Measurements from ENCODE around the gene UPK3A. TPM values are rescaled to one million over a fixed set of nuclear protein-coding genes. Genes with fewer than 3 reads are reported as not detected.

UPK3A gene
- total and polyA plus RNA-seq, 2 of the 8 experiments (the other 6 are each of a cell fraction or from before 2014, with no cell fraction given), result 0.35 to 1.7 TPM

DNA sequence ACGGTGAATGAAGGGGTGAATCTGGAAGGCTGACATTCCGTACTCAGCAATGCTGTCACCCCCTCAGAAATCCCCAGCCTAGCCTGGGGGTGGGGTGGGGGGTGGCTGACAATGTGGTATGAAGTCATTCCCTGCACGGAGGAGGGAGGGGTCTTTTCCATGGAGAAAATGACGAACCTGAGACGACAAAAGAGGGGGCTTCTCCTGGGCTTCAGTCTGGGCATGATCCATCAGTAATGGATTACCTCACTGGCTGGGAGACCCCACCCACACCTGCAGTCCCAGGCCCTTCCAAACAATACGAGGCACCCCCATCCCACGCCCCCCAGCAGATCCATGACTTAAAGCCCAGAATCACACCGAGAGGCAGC lies 45.1 kb upstream of the UPK3A start:
- H4K20me1 ChIP-seq (replicated peaks in 1 of 2; ENCODE audit: control insufficient read depth in 1 of 2, insufficient read depth in 2 of 2, low read length in 2 of 2), result peaks cover 9 to 13% of the 10 kb centered on the region in 2 experiments
- no peak overlapping the region for H2AFZ ChIP-seq (ENCODE audit: low read length)
- CTCF ChIA-PET (ENCODE audit: partially characterized antibody), result interaction anchor here (4.9 kb wide), 1 partner anchor 30 kb away, joined by 25 read pairs; no protein-coding TSS in a partner anchor

More for the DNA sequence above, 45.1 kb upstream of the UPK3A start:
- no peak overlapping the region for H2BK20ac ChIP-seq (ENCODE audit: low read length)
- H3K79me1 ChIP-seq (ENCODE audit: low read depth, low read length), result no peaks in the 10 kb centered on the region; the same call in 1 of the 2 replicates
- TF ChIP-seq, protein P1, sequence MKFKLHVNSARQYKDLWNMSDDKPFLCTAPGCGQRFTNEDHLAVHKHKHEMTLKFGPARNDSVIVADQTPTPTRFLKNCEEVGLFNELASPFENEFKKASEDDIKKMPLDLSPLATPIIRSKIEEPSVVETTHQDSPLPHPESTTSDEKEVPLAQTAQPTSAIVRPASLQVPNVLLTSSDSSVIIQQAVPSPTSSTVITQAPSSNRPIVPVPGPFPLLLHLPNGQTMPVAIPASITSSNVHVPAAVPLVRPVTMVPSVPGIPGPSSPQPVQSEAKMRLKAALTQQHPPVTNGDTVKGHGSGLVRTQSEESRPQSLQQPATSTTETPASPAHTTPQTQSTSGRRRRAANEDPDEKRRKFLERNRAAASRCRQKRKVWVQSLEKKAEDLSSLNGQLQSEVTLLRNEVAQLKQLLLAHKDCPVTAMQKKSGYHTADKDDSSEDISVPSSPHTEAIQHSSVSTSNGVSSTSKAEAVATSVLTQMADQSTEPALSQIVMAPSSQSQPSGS (IDR thresholded peaks at IDR 0.05; ENCODE audit: low read length), result 0 out of 2 replicates have a peak, but pooled peaks have one; percentile 45
- TF ChIP-seq EP300 (IDR thresholded peaks at IDR 0.05; ENCODE audit: borderline replicate concordance in 1 of 2, low read depth in 2 of 2, low read length in 2 of 2), result no peak
- TF ChIP-seq ASH2L (IDR thresholded peaks at IDR 0.05; ENCODE audit: low read length), result no peak
- no peak for TF ChIP-seq NANOG (IDR thresholded peaks at IDR 0.05; ENCODE audit: insufficient read depth, low read depth, low read length, poor library complexity, severe bottlenecking)
- no peak for TF ChIP-seq POU5F1 (IDR thresholded peaks at IDR 0.05; ENCODE audit: low read depth, low read length)
- no peak for TF ChIP-seq CREB1 (IDR thresholded peaks at IDR 0.05)
- H2BK12ac ChIP-seq (ENCODE audit: low read depth, low read length), result no peak overlapping the region
- H3K14ac ChIP-seq (ENCODE audit: insufficient read length), result no peak overlapping the region
- no peak overlapping the region for H2BK120ac ChIP-seq (replicated peaks; ENCODE audit: low read depth, low read length)
- H3K36me3 ChIP-seq (ENCODE audit: control insufficient read depth in 2 of 4, insufficient read depth in 4 of 4, low read length in 3 of 4), result no peaks in the 10 kb centered on the region
- no peak overlapping the region for H2BK5ac ChIP-seq (ENCODE audit: low read depth, low read length)
- 29% methylated on average over 7 of the region's 8 CpGs; no CpG with 5 or more reads in 1 of the 2 experiments for WGBS, 2 experiments (ENCODE audit: extremely low coverage in 1 of 2, insufficient coverage in 1 of 2, insufficient read length in 1 of 2, insufficient replicate concordance in 2 of 2, low coverage in 1 of 2, low lambda C conversion rate in 2 of 2, missing lambda C conversion rate in 1 of 2)
- H3K4me3 ChIP-seq (ENCODE audit: extremely low read depth in 1 of 4, insufficient read depth in 2 of 4, low read depth in 3 of 4, low read length in 4 of 4), result peak overlapping the region; percentile 65 to 78 (median 72)
- no peak overlapping the region for H3K4ac ChIP-seq (replicated peaks; ENCODE audit: insufficient read length, low read depth, low read length)
- no peak for FAIRE-seq
- no peak overlapping the region; the same call in 1 of the 2 replicates for H2BK15ac ChIP-seq (ENCODE audit: low read length)
- peaks cover 11% of the 10 kb centered on the region for H3K23me2 ChIP-seq (ENCODE audit: low read depth, low read length)
- peak overlapping the region in 1 of 4 experiments; percentile 36; a peak in 2 of 7 replicates for H3K9ac ChIP-seq (replicated peaks in 1 of 4; ENCODE audit: extremely low read depth in 1 of 4, low read depth in 3 of 4, low read length in 3 of 4)
- H3K79me2 ChIP-seq (ENCODE audit: control insufficient read depth in 1 of 2, insufficient read depth in 2 of 2, low read length in 2 of 2), result peaks cover 0 to 3% of the 10 kb centered on the region in 2 experiments; a peak in 1 of 4 replicates
- H3K27me3 ChIP-seq (replicated peaks in 1 of 4; ENCODE audit: control insufficient read depth in 3 of 4, extremely low read depth in 1 of 4, insufficient read depth in 3 of 4, low read length in 3 of 4), result peaks cover 0 to 7% (median 3%) of the 10 kb centered on the region in 4 experiments; a peak in 4 of 7 replicates
- H2AK5ac ChIP-seq (ENCODE audit: low read depth, low read length), result no peak overlapping the region
- POLR2A ChIA-PET (ENCODE audit: partially characterized antibody), result interaction anchor here (1.0 kb wide), 1 partner anchor 8 kb away, joined by 3 read pairs; no protein-coding TSS in a partner anchor
- no peak overlapping the region for H3K27ac ChIP-seq (ENCODE audit: low read depth, low read length)
- H3K4me1 ChIP-seq (replicated peaks in 1 of 4; ENCODE audit: control insufficient read depth in 3 of 4, insufficient read depth in 4 of 4, low read length in 3 of 4), result peaks cover 3 to 19% (median 15%) of the 10 kb centered on the region in 4 experiments; a peak in 6 of 7 replicates
- no peaks in the 10 kb centered on the region for H3K9me3 ChIP-seq (ENCODE audit: insufficient read depth in 2 of 2, low read depth in 1 of 2, low read length in 1 of 2)
- H3K23ac ChIP-seq (ENCODE audit: insufficient read length), result no peak overlapping the region
- no peak overlapping the region for H3K56ac ChIP-seq (replicated peaks; ENCODE audit: insufficient read length, low read depth, low read length)
- H4K5ac ChIP-seq (ENCODE audit: insufficient read length, low read depth, low read length), result no peak overlapping the region
- DNase-seq (ENCODE audit: low read depth in 1 of 2, low spot score in 2 of 2), result no peak
- no peak overlapping the region for H4K91ac ChIP-seq (replicated peaks; ENCODE audit: insufficient read length, low read length)
- peak overlapping the region; percentile 88 to 96 for H3K4me2 ChIP-seq (ENCODE audit: insufficient read depth in 1 of 2, low read depth in 2 of 2, low read length in 2 of 2)
- H3K18ac ChIP-seq (ENCODE audit: extremely low read depth, low read length), result no peak overlapping the region
- H4K8ac ChIP-seq (ENCODE audit: extremely low read depth, insufficient read depth, low read length), result no peak overlapping the region
